ENCODE data around the gene TRMU.

The TRMU gene

GRCh38 chr22:46326066-46326680 is 9.3 kb upstream of the TRMU start:
- Histone ChIP-seq H3K9me3 (ENCODE audit: low read length) (no peaks in the 10 kb centered on the region), H3K36me3 (ENCODE audit: insufficient read depth, low read length) (no peaks in the 10 kb centered on the region), H3K9ac (ENCODE audit: low read length) (no peak overlapping the region), H3K4me1 (ENCODE audit: insufficient read depth, low read length) (no peaks in the 10 kb centered on the region), H3K27ac (ENCODE audit: low read depth, low read length) (no peak overlapping the region), H3K4me3 (ENCODE audit: low read depth in 1 of 2, low read length in 2 of 2) (no peak overlapping the region), H3K27me3 (ENCODE audit: control insufficient read depth in 1 of 2, insufficient read depth in 2 of 2, low read length in 2 of 2) (no peaks in the 10 kb centered on the region)

- no peaks in the 10 kb centered on the region for H3K9me3 ChIP-seq (ENCODE audit: low read length)
- no peaks in the 10 kb centered on the region for H3K27me3 ChIP-seq (ENCODE audit: control insufficient read depth in 1 of 2, insufficient read depth in 2 of 2, low read length in 2 of 2)
- no peak overlapping the region for H3K4me3 ChIP-seq (ENCODE audit: low read depth in 1 of 2, low read length in 2 of 2)
- H3K4me1 ChIP-seq (ENCODE audit: insufficient read depth, low read length), result no peaks in the 10 kb centered on the region
- no peak overlapping the region for H3K27ac ChIP-seq (ENCODE audit: low read depth, low read length)
- H3K9ac ChIP-seq (ENCODE audit: low read length), result no peak overlapping the region
- H3K36me3 ChIP-seq (ENCODE audit: insufficient read depth, low read length), result no peaks in the 10 kb centered on the region
Observed at GRCh38 chr22:46327691-46328465, 7.6 kb upstream of the TRMU start.

- Histone ChIP-seq H3K4me3 (ENCODE audit: low read depth in 1 of 2, low read length in 2 of 2) (no peak overlapping the region), H3K27me3 (ENCODE audit: control insufficient read depth in 1 of 2, insufficient read depth in 2 of 2, low read length in 2 of 2) (no peaks in the 10 kb centered on the region), H3K9ac (ENCODE audit: low read length) (no peak overlapping the region), H3K4me1 (ENCODE audit: insufficient read depth, low read length) (no peaks in the 10 kb centered on the region), H3K27ac (ENCODE audit: low read depth, low read length) (no peak overlapping the region), H3K9me3 (ENCODE audit: low read length) (no peaks in the 10 kb centered on the region), H3K36me3 (ENCODE audit: insufficient read depth, low read length) (no peaks in the 10 kb centered on the region)
Observed at GRCh38 chr22:46328797-46329196, 6.7 kb upstream of the TRMU start.

GRCh38 chr22:46329616-46330015 is 5.9 kb upstream of the TRMU start:
- Histone ChIP-seq H3K9me3 (ENCODE audit: low read length) (no peaks in the 10 kb centered on the region), H3K4me1 (ENCODE audit: insufficient read depth, low read length) (no peaks in the 10 kb centered on the region), H3K27ac (ENCODE audit: low read depth, low read length) (no peak overlapping the region), H3K27me3 (ENCODE audit: control insufficient read depth in 1 of 2, insufficient read depth in 2 of 2, low read length in 2 of 2) (no peaks in the 10 kb centered on the region), H3K9ac (ENCODE audit: low read length) (no peak overlapping the region), H3K36me3 (ENCODE audit: insufficient read depth, low read length) (no peaks in the 10 kb centered on the region), H3K4me3 (ENCODE audit: low read depth in 1 of 2, low read length in 2 of 2) (no peak overlapping the region)

- Histone ChIP-seq H3K36me3 (ENCODE audit: insufficient read depth, low read length) (no peaks in the 10 kb centered on the region), H3K9ac (ENCODE audit: low read length) (no peak overlapping the region), H3K4me1 (ENCODE audit: insufficient read depth, low read length) (no peaks in the 10 kb centered on the region), H3K27ac (ENCODE audit: low read depth, low read length) (no peak overlapping the region), H3K4me3 (ENCODE audit: low read depth in 1 of 2, low read length in 2 of 2) (no peak overlapping the region), H3K9me3 (ENCODE audit: low read length) (no peaks in the 10 kb centered on the region), H3K27me3 (ENCODE audit: control insufficient read depth in 1 of 2, insufficient read depth in 2 of 2, low read length in 2 of 2) (no peaks in the 10 kb centered on the region)
Observed at GRCh38 chr22:46330426-46330825, 5.1 kb upstream of the TRMU start.

- H3K9me3 ChIP-seq (ENCODE audit: low read length), result no peaks in the 10 kb centered on the region
- no peaks in the 10 kb centered on the region for H3K36me3 ChIP-seq (ENCODE audit: insufficient read depth, low read length)
- no peak overlapping the region for H3K27ac ChIP-seq (ENCODE audit: low read depth, low read length)
- H3K9ac ChIP-seq (ENCODE audit: low read length), result no peak overlapping the region
- H3K4me3 ChIP-seq (ENCODE audit: low read depth in 1 of 2, low read length in 2 of 2), result no peak overlapping the region
- H3K27me3 ChIP-seq (ENCODE audit: control insufficient read depth in 1 of 2, insufficient read depth in 2 of 2, low read length in 2 of 2), result no peaks in the 10 kb centered on the region
- H3K4me1 ChIP-seq (ENCODE audit: insufficient read depth, low read length), result peaks cover 3% of the 10 kb centered on the region
Observed at GRCh38 chr22:46331496-46331895, 4.0 kb upstream of the TRMU start.

- H3K27me3 ChIP-seq (ENCODE audit: control insufficient read depth in 1 of 2, insufficient read depth in 2 of 2, low read length in 2 of 2), result no peaks in the 10 kb centered on the region
- H3K36me3 ChIP-seq (ENCODE audit: insufficient read depth, low read length), result peaks cover 30% of the 10 kb centered on the region
- H3K4me3 ChIP-seq (ENCODE audit: low read depth in 1 of 2, low read length in 2 of 2), result peak overlapping the region; percentile 95 to 97
- peaks cover 13% of the 10 kb centered on the region for H3K4me1 ChIP-seq (ENCODE audit: insufficient read depth, low read length)
- peak overlapping the region; percentile 82 for H3K27ac ChIP-seq (ENCODE audit: low read depth, low read length)
- H3K9me3 ChIP-seq (ENCODE audit: low read length), result no peaks in the 10 kb centered on the region
- peak overlapping the region; percentile 55 for H3K9ac ChIP-seq (ENCODE audit: low read length)
Observed at GRCh38 chr22:46336119-46337078, 885 bp downstream of the TRMU start.

GRCh38 chr22:46337870-46338269 is 2.4 kb downstream of the TRMU start:
- Histone ChIP-seq H3K9ac (ENCODE audit: low read length) (no peak overlapping the region), H3K9me3 (ENCODE audit: low read length) (no peaks in the 10 kb centered on the region), H3K36me3 (ENCODE audit: insufficient read depth, low read length) (peaks cover 31% of the 10 kb centered on the region), H3K4me3 (ENCODE audit: low read depth in 1 of 2, low read length in 2 of 2) (no peak overlapping the region), H3K4me1 (ENCODE audit: insufficient read depth, low read length) (peaks cover 13% of the 10 kb centered on the region), H3K27ac (ENCODE audit: low read depth, low read length) (no peak overlapping the region), H3K27me3 (ENCODE audit: control insufficient read depth in 1 of 2, insufficient read depth in 2 of 2, low read length in 2 of 2) (no peaks in the 10 kb centered on the region)

- Histone ChIP-seq H3K9ac (ENCODE audit: low read length) (no peak overlapping the region), H3K4me3 (ENCODE audit: low read depth in 1 of 2, low read length in 2 of 2) (no peak overlapping the region), H3K9me3 (ENCODE audit: low read length) (no peaks in the 10 kb centered on the region), H3K36me3 (ENCODE audit: insufficient read depth, low read length) (peaks cover 38% of the 10 kb centered on the region), H3K27me3 (ENCODE audit: control insufficient read depth in 1 of 2, insufficient read depth in 2 of 2, low read length in 2 of 2) (no peaks in the 10 kb centered on the region), H3K27ac (ENCODE audit: low read depth, low read length) (no peak overlapping the region), H3K4me1 (ENCODE audit: insufficient read depth, low read length) (peaks cover 13% of the 10 kb centered on the region)
Observed at GRCh38 chr22:46338636-46339035, 3.1 kb downstream of the TRMU start.

- Histone ChIP-seq H3K27me3 (ENCODE audit: control insufficient read depth in 1 of 2, insufficient read depth in 2 of 2, low read length in 2 of 2) (no peaks in the 10 kb centered on the region), H3K9ac (ENCODE audit: low read length) (no peak overlapping the region), H3K27ac (ENCODE audit: low read depth, low read length) (no peak overlapping the region), H3K4me3 (ENCODE audit: low read depth in 1 of 2, low read length in 2 of 2) (no peak overlapping the region), H3K4me1 (ENCODE audit: insufficient read depth, low read length) (peaks cover 13% of the 10 kb centered on the region), H3K36me3 (ENCODE audit: insufficient read depth, low read length) (peaks cover 49% of the 10 kb centered on the region), H3K9me3 (ENCODE audit: low read length) (no peaks in the 10 kb centered on the region)
Observed at GRCh38 chr22:46339956-46340355, 4.4 kb downstream of the TRMU start.

- Histone ChIP-seq H3K9ac (ENCODE audit: low read length) (no peak overlapping the region), H3K4me1 (ENCODE audit: insufficient read depth, low read length) (peaks cover 13% of the 10 kb centered on the region), H3K27me3 (ENCODE audit: control insufficient read depth in 1 of 2, insufficient read depth in 2 of 2, low read length in 2 of 2) (no peaks in the 10 kb centered on the region), H3K36me3 (ENCODE audit: insufficient read depth, low read length) (peaks cover 49% of the 10 kb centered on the region), H3K9me3 (ENCODE audit: low read length) (no peaks in the 10 kb centered on the region), H3K27ac (ENCODE audit: low read depth, low read length) (no peak overlapping the region), H3K4me3 (ENCODE audit: low read depth in 1 of 2, low read length in 2 of 2) (no peak overlapping the region)
Observed at GRCh38 chr22:46340676-46341075, 5.2 kb downstream of the TRMU start.
